ENCODE data around the gene SEC24A. TPM values are rescaled to one million over a fixed set of nuclear protein-coding genes. Genes with fewer than 3 reads are reported as not detected.
"Not testable (repeated sequence)": the region's sequence is repeated elsewhere in the genome, so short reads cannot be mapped to it uniquely, and the experiment has no call there.

The SEC24A gene
- 10 to 100 TPM; 11.1 to 19.0 (median 13.5) TPM for total RNA-seq

GRCh38 chr5:134648425-134649162 is at the start of gene SEC24A:
TSS of gene SEC24A (plus strand) at chr5:134648785. CDS start at chr5:134649077, 292 bp downstream.
- intact Hi-C loops (cut with DNase I; ENCODE audit: low total_unique reads), result no loop called here
- peak; percentile 83 to 97 for DNase-seq (ENCODE audit: low spot score in 2 of 2)
- peak in 1 of 2 donors; percentile 42 for TF ChIP-seq POLR2A (IDR thresholded peaks at IDR 0.05)
- TF ChIP-seq, protein P1, sequence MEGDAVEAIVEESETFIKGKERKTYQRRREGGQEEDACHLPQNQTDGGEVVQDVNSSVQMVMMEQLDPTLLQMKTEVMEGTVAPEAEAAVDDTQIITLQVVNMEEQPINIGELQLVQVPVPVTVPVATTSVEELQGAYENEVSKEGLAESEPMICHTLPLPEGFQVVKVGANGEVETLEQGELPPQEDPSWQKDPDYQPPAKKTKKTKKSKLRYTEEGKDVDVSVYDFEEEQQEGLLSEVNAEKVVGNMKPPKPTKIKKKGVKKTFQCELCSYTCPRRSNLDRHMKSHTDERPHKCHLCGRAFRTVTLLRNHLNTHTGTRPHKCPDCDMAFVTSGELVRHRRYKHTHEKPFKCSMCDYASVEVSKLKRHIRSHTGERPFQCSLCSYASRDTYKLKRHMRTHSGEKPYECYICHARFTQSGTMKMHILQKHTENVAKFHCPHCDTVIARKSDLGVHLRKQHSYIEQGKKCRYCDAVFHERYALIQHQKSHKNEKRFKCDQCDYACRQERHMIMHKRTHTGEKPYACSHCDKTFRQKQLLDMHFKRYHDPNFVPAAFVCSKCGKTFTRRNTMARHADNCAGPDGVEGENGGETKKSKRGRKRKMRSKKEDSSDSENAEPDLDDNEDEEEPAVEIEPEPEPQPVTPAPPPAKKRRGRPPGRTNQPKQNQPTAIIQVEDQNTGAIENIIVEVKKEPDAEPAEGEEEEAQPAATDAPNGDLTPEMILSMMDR (IDR thresholded peaks at IDR 0.05), result no peak
- H3K4me3 ChIP-seq (ENCODE audit: low read depth, poor library complexity, severe bottlenecking), result peak within 1 kb of the TSS; percentile 90
- WGBS, 2 donors, result 1% methylated on average over 45 to 52 of the region's 69 CpGs

DNA sequence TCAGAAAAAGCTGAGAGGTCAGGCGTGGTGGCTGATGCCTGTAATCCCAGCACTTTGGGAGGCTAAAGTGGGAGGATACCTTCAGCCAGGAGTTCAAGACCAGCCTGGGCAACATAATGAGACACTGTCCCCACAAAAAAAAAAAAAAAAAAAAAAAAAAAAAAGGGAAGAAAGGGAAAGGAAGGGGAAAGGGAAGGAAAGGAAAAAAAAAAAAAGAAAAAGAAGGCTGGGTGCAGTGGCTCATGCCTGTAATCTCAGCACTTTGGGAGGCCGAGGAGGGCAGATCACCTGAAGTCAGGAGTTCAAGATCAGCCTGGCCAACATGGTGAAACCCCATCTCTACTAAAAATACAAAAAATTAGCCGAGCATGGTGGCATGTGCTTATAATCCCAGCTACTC is 48.8 kb upstream of the SEC24A start:
- H3K4me3 ChIP-seq (ENCODE audit: low read depth, poor library complexity, severe bottlenecking); intact Hi-C loops (cut with DNase I; ENCODE audit: low total_unique reads); DNase-seq (ENCODE audit: low spot score in 2 of 2): not testable (repeated sequence)
- 93 to 98% methylated on average over 3 of the region's 3 CpGs for WGBS, 2 donors

DNA sequence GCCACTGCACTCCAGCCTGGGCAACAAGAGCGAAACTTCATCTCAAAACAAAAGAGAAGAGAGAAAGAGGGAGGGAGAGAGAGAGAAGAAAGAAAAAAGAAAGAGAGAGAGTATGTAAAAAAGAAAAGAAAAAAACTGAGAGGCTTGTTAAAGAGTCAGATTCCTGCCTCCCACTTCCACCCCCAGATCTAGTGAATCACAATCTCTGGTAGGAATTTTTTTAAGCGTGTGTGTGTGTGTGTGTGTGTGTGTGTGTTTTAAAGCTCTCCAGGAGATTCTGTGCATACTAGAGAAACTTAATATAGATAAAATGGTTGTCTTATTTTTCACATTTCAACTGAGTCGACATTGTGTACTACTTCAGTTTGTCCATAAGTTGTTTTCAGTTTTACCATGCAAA is 48.0 kb upstream of the SEC24A start:
- intact Hi-C loops (cut with DNase I; ENCODE audit: low total_unique reads), result no loop called here
- no peak for DNase-seq (ENCODE audit: low spot score in 2 of 2)
- 72 to 82% methylated on average over 3 of the region's 3 CpGs for WGBS, 2 donors
- H3K4me3 ChIP-seq (ENCODE audit: low read depth, poor library complexity, severe bottlenecking), result no peak overlapping the region
- TF ChIP-seq, protein P1 (IDR thresholded peaks at IDR 0.05), result no peak
- no peak for TF ChIP-seq POLR2A (IDR thresholded peaks at IDR 0.05)

DNA sequence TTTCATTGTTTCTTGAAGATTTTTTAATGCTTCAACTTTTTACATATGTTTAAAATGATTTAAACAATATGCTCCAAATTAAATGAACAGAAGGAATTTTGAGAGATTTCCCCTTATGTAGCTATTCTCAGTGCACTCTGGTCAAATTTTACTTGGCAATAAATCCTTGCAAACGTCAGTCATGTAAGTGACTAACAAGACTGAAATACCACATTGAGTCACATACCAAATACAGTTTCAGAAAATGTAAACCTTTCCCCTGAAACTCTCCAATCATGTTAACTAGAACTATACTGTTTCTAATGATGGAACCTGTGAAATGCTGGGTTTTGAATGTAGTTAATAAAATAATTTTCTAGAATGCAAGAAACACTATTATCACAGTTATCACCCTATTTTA is 45.5 kb upstream of the SEC24A start:
- no peak for TF ChIP-seq POLR2A (IDR thresholded peaks at IDR 0.05)
- TF ChIP-seq, protein P1 (IDR thresholded peaks at IDR 0.05), result no peak
- DNase-seq (ENCODE audit: low spot score in 2 of 2), result no peak
- intact Hi-C loops (cut with DNase I; ENCODE audit: low total_unique reads), result no loop called here
- H3K4me3 ChIP-seq (ENCODE audit: low read depth, poor library complexity, severe bottlenecking), result no peak overlapping the region
- 20 to 36% methylated on average over 1 of the region's 1 CpG for WGBS, 2 donors

DNA sequence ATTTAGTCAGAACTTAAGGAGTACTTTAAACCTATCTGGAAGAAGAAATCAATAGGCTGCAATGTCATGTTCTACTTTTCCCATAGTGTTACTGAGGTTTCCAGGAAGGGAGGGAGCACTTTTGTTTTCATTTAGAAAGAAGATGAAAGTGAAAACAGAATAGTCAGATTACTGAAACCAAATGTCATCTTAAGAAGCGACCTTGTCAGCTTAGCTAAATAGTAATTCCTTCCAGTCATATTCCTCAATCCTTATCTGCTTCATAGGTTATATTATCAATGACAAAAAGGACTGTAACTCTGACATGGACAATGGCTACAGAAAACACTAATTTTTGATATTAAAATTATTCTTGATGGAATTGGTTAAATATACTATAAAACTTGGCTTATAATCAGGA is 43.7 kb upstream of the SEC24A start:
- DNase-seq (ENCODE audit: low spot score in 2 of 2), result no peak
- TF ChIP-seq POLR2A (IDR thresholded peaks at IDR 0.05), result no peak
- TF ChIP-seq, protein P1 (IDR thresholded peaks at IDR 0.05), result no peak
- 79% methylated on average over 1 of the region's 1 CpG for WGBS, 2 donors
- H3K4me3 ChIP-seq (ENCODE audit: low read depth, poor library complexity, severe bottlenecking), result no peak overlapping the region
- intact Hi-C loops (cut with DNase I; ENCODE audit: low total_unique reads), result no loop called here

DNA sequence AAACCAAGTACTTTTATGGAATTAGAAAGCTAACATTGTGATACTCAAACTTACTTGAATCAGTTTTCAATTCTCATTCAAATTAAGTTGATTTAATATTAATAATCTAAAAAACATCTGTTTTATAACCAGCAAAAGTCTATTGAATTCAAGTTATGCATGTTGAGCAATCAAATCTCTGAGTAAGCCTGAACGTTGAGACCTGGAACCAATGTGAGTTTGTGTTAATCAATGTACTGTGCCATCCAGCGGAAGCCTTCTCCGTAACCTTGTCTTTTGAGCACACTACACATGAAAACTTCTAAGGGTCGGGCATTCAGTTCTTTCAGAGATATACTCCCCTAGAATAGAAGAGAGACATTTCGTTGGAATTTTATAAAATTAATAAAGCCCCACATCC is 41.9 kb upstream of the SEC24A start:
- TF ChIP-seq, protein P1 (IDR thresholded peaks at IDR 0.05), result no peak
- no peak for TF ChIP-seq POLR2A (IDR thresholded peaks at IDR 0.05)
- intact Hi-C loops (cut with DNase I; ENCODE audit: low total_unique reads), result no loop called here
- no peak overlapping the region for H3K4me3 ChIP-seq (ENCODE audit: low read depth, poor library complexity, severe bottlenecking)
- peak in 1 of 2 donors; percentile 18 for DNase-seq (ENCODE audit: low spot score in 2 of 2)
- WGBS, 2 donors, result 85 to 87% methylated on average over 5 of the region's 5 CpGs

Data from lower leg skin (tissue), 4 donors.